NCI-H1694 treated with DMSO at 0.1 percent for 48 hours (cell line): Measurements from ENCODE around the gene ANKFN1.
A peak's percentile ranks its signal among the peaks of the same experiment; 100 is the strongest.
"Not testable (repeated sequence)": the region's sequence is repeated elsewhere in the genome, so short reads cannot be mapped to it uniquely, and the experiment has no call there.

Experiments used
- DNase-seq: peaks from one replicate; lab custom pipeline; 2025; lab: John Stamatoyannopoulos, UW

The ANKFN1 gene

GRCh38 chr17:56325313-56326000 lies 172.2 kb downstream of the ANKFN1 start:
- DNase-seq = no peak

- DNase-seq = no peak
Observed at GRCh38 chr17:56326001-56326359, 172.7 kb downstream of the ANKFN1 start.

GRCh38 chr17:56347639-56348038 lies 194.4 kb downstream of the ANKFN1 start:
- DNase-seq = peak; percentile 27

DNA sequence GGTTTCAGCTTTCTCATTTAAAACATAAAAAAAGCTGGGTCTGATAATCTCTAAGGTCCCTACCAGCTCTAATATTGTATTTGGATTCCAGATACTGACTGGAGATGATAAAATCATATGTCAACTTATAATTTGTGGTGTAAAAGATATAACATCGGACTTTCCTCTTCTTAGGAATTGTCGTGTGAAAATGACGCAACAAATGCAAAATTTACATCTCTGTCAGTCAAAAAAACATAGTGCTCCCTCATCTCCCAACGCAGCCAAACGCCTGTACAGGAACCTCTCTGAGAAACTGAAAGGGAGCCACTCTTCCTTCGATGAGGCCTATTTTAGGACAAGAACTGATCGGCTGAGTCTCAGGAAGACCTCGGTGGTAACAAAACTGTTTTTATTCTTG lies 197.3 kb downstream of the ANKFN1 start:
- DNase-seq = no peak

- DNase-seq = no peak
Observed at GRCh38 chr17:56351675-56352074, 198.4 kb downstream of the ANKFN1 start.

GRCh38 chr17:56358651-56359050 lies 205.4 kb downstream of the ANKFN1 start:
- DNase-seq = no peak

DNA sequence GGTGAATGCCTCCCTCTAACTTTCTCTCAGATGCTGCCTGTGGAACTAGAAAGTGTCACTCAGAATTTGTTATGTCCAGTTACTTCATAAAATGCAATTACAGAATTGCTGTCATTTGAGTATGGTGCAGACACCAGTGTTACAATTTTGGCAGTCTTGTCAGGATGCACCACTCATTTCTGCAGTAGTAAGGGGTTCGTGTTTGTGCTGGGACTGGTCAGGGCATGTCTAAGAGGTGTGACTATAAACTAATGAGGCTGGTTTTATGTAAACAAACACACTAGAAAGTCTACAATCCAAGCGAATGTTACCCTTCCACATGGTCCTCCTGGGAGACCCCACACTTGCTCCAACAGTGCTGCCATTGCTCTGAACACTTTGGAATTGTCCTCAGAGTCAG lies 206.2 kb downstream of the ANKFN1 start:
- DNase-seq = no peak

DNA sequence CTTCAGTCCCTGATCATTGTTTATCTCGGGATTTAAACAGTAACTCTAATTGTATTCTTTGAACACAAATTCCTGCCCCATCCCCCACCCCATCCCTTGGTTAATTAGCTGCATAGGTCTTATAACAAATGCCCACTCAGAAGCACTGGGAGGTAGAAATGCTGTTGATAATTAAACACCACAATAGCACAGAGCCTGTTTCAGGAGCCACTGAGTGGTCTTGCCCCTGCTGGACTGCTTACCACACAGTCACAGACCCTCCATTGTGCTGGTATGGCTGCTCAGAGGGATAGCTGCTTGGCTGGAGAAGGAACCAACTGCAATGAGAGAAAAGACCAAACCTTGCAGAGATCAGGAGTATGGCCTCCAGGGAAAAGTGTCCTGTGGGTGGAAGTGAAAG lies 214.1 kb downstream of the ANKFN1 start:
- no peak for DNase-seq

- no peak for DNase-seq
Observed at GRCh38 chr17:56373981-56374833, 220.9 kb downstream of the ANKFN1 start.

GRCh38 chr17:56389356-56389755 lies 236.1 kb downstream of the ANKFN1 start:
- no peak for DNase-seq

GRCh38 chr17:56392321-56392720 lies 239.0 kb downstream of the ANKFN1 start:
- DNase-seq = no peak

GRCh38 chr17:56393156-56393555 lies 239.9 kb downstream of the ANKFN1 start:
- DNase-seq = no peak

DNA sequence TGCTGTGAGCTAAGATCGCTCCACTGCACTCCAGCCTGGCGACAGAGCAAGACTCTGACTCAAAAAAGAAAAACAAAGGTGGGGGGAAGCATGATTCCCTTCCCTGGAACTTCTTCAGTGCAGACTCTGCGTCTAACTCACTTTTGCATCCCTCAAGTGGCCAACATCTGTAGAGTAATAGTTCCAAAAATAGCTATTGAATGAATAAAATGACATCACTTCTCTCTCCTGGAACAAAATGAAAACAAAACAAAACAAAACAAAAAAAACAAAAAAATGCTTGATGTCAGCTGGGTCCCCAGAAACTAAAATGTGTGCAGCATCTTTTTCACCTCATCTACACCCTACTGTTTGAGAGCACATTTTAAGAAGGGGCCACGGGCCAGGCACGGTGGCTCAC lies 242.5 kb downstream of the ANKFN1 start:
- DNase-seq = no peak

- DNase-seq = no peak
Observed at GRCh38 chr17:56407086-56407485, 253.8 kb downstream of the ANKFN1 start.

- DNase-seq = not testable (repeated sequence)
Observed at GRCh38 chr17:56412356-56412755, 259.1 kb downstream of the ANKFN1 start.

DNA sequence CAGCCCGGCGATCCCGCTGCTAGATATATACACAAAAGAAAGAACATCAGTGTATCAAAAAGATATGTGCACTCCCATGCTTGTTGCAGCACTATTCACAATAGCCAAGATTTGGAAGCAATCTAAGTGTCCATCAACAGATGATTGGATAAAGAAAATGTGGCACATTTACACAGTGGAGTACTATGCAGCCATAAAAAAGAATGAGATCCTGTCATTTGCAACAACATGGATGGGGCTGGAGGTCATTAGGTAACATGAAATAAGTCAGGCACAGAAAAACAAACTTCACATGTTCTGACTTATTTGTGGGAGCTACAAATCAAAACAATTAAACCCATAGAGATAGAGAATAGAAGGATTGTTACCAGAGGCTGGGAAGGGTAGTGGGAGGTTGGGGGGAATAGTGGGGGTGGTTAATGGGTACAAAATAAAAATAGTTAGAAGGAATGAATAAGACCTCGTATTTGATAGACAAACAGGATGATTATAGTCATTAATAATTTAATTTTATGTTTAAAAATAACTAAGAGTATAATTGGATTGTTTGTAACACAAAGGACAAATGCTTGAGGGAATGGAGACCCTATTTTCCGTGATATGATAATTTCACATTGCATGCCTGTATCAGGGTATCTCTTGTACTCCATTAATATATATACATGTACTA lies 263.5 kb downstream of the ANKFN1 start:
- DNase-seq = no peak

DNA sequence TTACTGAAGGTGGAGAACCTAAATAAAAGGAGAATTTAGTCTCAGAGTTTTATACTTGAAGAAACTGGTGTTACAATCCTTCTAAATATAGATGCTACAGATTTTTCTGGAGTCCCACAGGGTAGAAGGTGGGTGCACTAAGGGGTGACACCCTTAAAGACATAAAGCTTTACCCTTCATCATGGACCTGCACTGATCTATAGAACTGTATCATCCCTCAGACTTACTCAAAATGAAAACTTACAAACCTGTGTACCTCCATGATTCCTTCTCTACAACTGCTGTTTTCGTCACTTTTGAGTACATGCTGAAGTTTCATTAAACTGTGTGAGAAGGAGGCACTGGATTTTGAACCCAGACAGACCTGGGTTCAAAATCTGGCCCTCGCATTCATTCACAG lies 270.7 kb downstream of the ANKFN1 start:
- no peak for DNase-seq

DNA sequence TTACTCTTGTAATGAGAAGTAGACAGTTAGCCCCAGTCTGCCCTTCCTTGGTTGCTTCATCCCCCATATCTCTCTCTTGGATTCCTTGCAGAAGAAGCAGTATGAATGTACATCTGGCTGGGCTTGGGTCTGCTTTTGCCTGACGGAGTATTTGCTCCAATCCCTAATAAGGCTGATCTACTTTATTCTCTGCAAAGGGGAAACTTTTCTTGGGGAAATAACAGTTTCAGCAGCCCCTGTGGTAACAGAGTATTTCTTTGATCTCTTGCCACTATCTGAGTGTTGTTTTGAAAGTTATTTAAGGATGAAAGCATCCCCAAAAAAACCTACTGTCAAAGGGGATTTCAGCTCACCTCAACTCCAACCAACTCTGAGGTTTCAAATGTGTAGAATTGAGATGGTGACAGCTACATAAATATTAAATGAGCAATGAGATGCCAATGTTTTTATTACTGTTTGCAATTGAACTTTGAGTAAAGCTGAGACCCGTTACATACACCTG lies 271.3 kb downstream of the ANKFN1 start:
- no peak for DNase-seq

DNA sequence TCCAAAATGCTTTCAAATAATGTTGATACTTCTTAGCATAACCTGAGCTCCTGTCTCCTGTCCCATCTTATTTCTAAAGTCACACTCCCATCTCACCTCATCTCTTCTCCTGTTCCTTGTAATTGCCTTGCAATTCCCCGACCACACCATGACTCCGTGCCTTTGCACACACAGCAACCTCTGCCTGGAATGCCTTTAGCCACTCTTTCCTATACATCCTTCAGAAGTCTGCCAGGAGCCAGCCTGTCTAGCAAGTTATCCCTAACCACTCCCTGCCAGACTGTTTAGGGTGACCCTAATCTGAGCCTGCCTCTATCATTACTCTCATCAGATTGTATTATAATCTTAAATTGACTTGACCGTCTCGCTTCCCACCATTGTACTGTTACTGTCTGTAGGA lies 272.2 kb downstream of the ANKFN1 start:
- DNase-seq = no peak

DNA sequence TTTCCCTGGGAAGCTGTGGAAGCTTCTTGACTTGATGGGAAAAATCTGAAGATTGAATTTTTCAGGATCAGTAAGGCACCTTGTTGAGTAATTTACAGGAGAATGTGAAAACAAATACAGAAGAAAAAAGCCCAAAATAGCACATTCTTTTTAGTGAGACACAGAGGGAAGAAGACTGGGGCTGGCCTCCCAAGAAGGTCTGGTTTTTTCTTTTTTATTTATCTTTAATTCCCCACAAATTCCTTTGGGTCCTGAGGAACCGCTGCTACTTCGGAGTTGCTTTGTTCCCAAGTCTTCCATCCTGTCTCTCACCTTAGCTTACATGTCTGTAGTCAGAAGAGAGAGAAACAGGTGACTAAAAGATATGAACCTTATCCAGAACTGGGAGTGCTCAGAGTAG lies 273.6 kb downstream of the ANKFN1 start:
- no peak for DNase-seq

- no peak for DNase-seq
Observed at GRCh38 chr17:56431736-56432135, 278.5 kb downstream of the ANKFN1 start.

DNA sequence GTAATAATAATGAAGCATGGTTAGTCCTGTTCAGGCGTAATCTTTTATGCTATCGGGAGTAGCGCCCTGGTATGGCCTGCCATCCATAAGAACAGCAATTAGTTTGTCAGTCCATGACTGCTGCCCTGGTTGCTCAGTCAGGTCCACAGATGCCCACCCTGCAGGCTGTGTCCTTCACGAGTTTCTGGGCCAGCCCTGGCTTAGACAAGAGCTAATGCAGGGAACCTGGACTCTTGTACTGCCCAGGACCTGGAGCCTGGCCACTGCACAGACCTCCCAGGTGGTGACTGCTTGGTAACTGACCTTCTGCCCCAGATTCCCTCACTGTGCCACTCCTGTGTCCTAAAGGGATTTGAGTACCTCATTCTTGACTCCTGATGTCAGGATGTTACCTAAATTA lies 279.2 kb downstream of the ANKFN1 start:
- DNase-seq = no peak

GRCh38 chr17:56434610-56435009 lies 281.3 kb downstream of the ANKFN1 start:
- no peak for DNase-seq
